B cell (primary cell): ENCODE data around the gene PRX. TPM values are rescaled to one million over a fixed set of nuclear protein-coding genes. Genes with fewer than 3 reads are reported as not detected.

ENCODE experiments used
- ATAC-seq: fragments of 200-7000 bp; cut with Tn5 transposase; one replicate; pipeline ENCODE4 v1.10.0; 2021; ENCODE audit warnings: low read depth, mild to moderate bottlenecking, moderate number of reproducible peaks, moderate library complexity
- CTCF ChIA-PET: fragments of 350-600 bp; sonication (Branson Sonifier 250); formaldehyde crosslinking; loops from one replicate; lab custom pipeline; 2021; ENCODE audit warnings: antibody characterized with exemption, inconsistent platforms; lab: Charles Lee
- POLR2A ChIA-PET: fragments of 350-600 bp; sonication (Branson Sonifier 250); formaldehyde crosslinking; loops from one replicate; lab custom pipeline; 2021; ENCODE audit warnings: antibody characterized with exemption; lab: Charles Lee
- DNase-seq: peaks from one replicate; pipeline ENCODE4 v3.0.0; 2013
- H2AFZ ChIP-seq: 2 replicates; pipeline ENCODE4 v1.6.1; 2012; ENCODE audit warnings: mild to moderate bottlenecking, low read depth, low read length; ENCODE audit not compliant: insufficient read depth, poor library complexity, severe bottlenecking
- H3K27ac ChIP-seq, 2 donors: 1 replicate in 1 of 2; 2 replicates in 1 of 2; pipeline ENCODE4 v1.5.1; 2012 to 2013; ENCODE audit warnings: low read length in 2 of 2, mild to moderate bottlenecking in 2 of 2, moderate library complexity in 1 of 2
- H3K27me3 ChIP-seq, 4 experiments: fragments of 200-600 bp in 1 of 4; sonication (generic) in 1 of 4; replicated peaks in 1 of 4; 1 replicate in 2 of 4; 2 replicates in 2 of 4; pipeline versions ENCODE4 v1.6.1 to v1.7.0; 2013 to 2016; ENCODE audit warnings: low read length in 3 of 4, mild to moderate bottlenecking in 2 of 4, mixed read lengths in 1 of 4, moderate library complexity in 1 of 4; ENCODE audit not compliant: insufficient read depth in 4 of 4, control insufficient read depth in 3 of 4; ENCODE audit errors: control extremely low read depth in 1 of 4
- H3K36me3 ChIP-seq, 2 experiments: replicated peaks in 1 of 2; 1 replicate in 1 of 2; 2 replicates in 1 of 2; pipeline versions ENCODE4 v1.6.1 to v1.7.1; 2013; ENCODE audit warnings: low read length in 1 of 2; ENCODE audit not compliant: insufficient read depth in 2 of 2, control insufficient read depth in 1 of 2; ENCODE audit errors: control extremely low read depth in 1 of 2, extremely low read depth in 1 of 2
- H3K4me1 ChIP-seq, 2 donors: fragments of 200-600 bp in 1 of 2; sonication (generic) in 1 of 2; 1 replicate in 1 of 2; 2 replicates in 1 of 2; pipeline versions ENCODE4 v1.5.1 to v1.6.1; 2013 to 2017; ENCODE audit warnings: low read length in 2 of 2; ENCODE audit not compliant: control insufficient read depth in 2 of 2, insufficient read depth in 2 of 2
- H3K4me2 ChIP-seq: replicated peaks from 2 replicates; pipeline ENCODE3; 2012; ENCODE audit warnings: mild to moderate bottlenecking, low read depth, low read length; ENCODE audit not compliant: poor library complexity, severe bottlenecking
- H3K4me3 ChIP-seq, 5 experiments: fragments of 200-600 bp in 1 of 5; sonication (generic) in 1 of 5; 1 replicate in 3 of 5; 2 replicates in 2 of 5; pipeline versions ENCODE4 v1.5.1 to v1.7.0; 2011 to 2016; ENCODE audit warnings: low read length in 4 of 5, mild to moderate bottlenecking in 4 of 5, low read depth in 2 of 5, control low read depth in 1 of 5, moderate library complexity in 1 of 5; ENCODE audit not compliant: insufficient read depth in 1 of 5; ENCODE audit errors: control extremely low read depth in 1 of 5, extremely low read depth in 1 of 5
- H3K79me2 ChIP-seq: fragments of 200-600 bp; sonication (generic); one replicate; pipeline ENCODE4 v1.6.0; 2016; ENCODE audit warnings: low read length; ENCODE audit not compliant: control insufficient read depth, insufficient read depth
- H3K9ac ChIP-seq: fragments of 200-600 bp; sonication (generic); 2 replicates; pipeline ENCODE4 v1.6.1; 2017; ENCODE audit warnings: mild to moderate bottlenecking, low read length, moderate library complexity
- H3K9me3 ChIP-seq, 3 donors: one replicate each; pipeline versions ENCODE4 v1.6.1 to v1.7.1; 2013; ENCODE audit warnings: low read length in 2 of 3; ENCODE audit not compliant: control insufficient read depth in 2 of 3, insufficient read depth in 1 of 3; ENCODE audit errors: control extremely low read depth in 1 of 3
- H4K20me1 ChIP-seq: 2 replicates; pipeline ENCODE4 v1.6.0; 2012; ENCODE audit warnings: mild to moderate bottlenecking, low read length; ENCODE audit not compliant: insufficient read depth, control insufficient read depth, poor library complexity, severe bottlenecking
- H3K27ac Mint-ChIP-seq: one replicate; pipeline ENCODE4 v1.8.0; 2021; ENCODE audit warnings: mixed read lengths
- H3K27me3 Mint-ChIP-seq: one replicate; pipeline ENCODE4 v1.8.0; 2021; ENCODE audit warnings: mixed read lengths
- H3K4me1 Mint-ChIP-seq: one replicate; pipeline ENCODE4 v1.8.0; 2021; ENCODE audit warnings: mixed read lengths
- H3K4me3 Mint-ChIP-seq: one replicate; pipeline ENCODE4 v1.8.0; 2021; ENCODE audit warnings: mixed read lengths
- H3K9me3 Mint-ChIP-seq: one replicate; pipeline ENCODE4 v1.8.0; 2022; ENCODE audit warnings: mixed read lengths; ENCODE audit not compliant: insufficient read depth
- EZH2 ChIP-seq: IDR thresholded peaks from 2 replicates; pipeline ENCODE4 v1.6.1; 2012; ENCODE audit warnings: borderline replicate concordance, low read depth, mild to moderate bottlenecking, moderate library complexity, low read length; ENCODE audit not compliant: insufficient read depth, poor library complexity, severe bottlenecking
- WGBS: methylation state at CpG from one replicate; pipeline ENCODE4 v1.1.5; 2013; ENCODE audit warnings: missing lambda C conversion rate; ENCODE audit not compliant: insufficient coverage; 5-methylcytosine and 5-hydroxymethylcytosine counted together
- intact Hi-C: fragments of 100-400 bp; cut with micrococcal nuclease; formaldehyde crosslinking; loops from one replicate; pipeline ENCODE4 v1.10.0; 2022
- polyA plus RNA-seq: library from polyadenylated mRNA; depleted of rRNA; stranded (reverse); fragments of >200 nt; gene quantifications from 2 replicates; pipeline ENCODE4 v1.2.3, GENCODE V29; 2012
- total RNA-seq, 2 donors: library from RNA; stranded (reverse); fragments of 120-200 nt in 1 of 2; gene quantifications; 1 replicate in 1 of 2; 2 replicates in 1 of 2; pipeline versions ENCODE4 v1.2.3 to v1.2.4, GENCODE V29; 2013 to 2022
- TF ChIP-seq, protein P1 (sequence below): fragments of 200-600 bp; IDR thresholded peaks from one replicate; pipeline ENCODE4 v1.8.0; 2022; ENCODE audit warnings: antibody characterized with exemption, mild to moderate bottlenecking

Gene PRX
- total and polyA plus RNA-seq, 2 donors (not counting 1 experiment from before 2014, with no cell fraction given) = 1.1 to 2.5 TPM

DNA sequence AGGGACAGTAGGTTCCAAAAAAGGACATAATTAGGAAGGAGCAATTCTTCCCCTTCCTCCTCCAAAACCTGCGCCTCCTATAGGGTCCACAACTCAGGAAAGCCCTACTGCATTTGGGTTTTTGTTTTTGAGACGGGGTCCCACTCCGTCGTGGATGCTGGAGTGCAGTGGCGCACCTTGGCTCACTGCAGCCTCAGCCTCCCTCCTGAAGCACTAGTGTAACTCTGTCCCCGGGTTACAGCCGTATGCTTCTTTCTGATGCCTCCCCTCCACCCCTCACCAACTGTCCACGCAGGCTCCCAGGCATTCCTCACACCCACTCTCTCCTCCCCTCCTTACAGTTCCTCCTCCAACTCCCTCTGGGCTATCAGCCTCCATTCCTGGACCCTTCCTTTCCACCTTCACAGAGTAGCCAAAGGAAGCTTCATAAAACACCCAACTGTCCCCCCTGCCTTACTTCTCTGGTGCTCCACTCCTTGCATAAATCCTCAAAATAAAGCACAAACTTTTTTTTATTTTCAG, 33.1 kb upstream of the PRX start:
- Histone ChIP-seq H3K4me1 (peaks cover 12% of the 10 kb centered on the region in 2 donors), H3K27ac (no peak overlapping the region), H3K79me2 (peaks cover 26% of the 10 kb centered on the region), H3K27me3 (no peaks in the 10 kb centered on the region), H2AFZ (no peak overlapping the region), H3K4me3 (no peak overlapping the region), H4K20me1 (peaks cover 16% of the 10 kb centered on the region), H3K9me3 (no peaks in the 10 kb centered on the region), H3K36me3 (peaks cover 0 to 5% of the 10 kb centered on the region in 2 experiments), H3K4me2 (no peak overlapping the region), H3K9ac (no peak overlapping the region)
- ATAC-seq = no peak
- H3K27ac Mint-ChIP-seq = no peak overlapping the region
- TF ChIP-seq, protein P1, sequence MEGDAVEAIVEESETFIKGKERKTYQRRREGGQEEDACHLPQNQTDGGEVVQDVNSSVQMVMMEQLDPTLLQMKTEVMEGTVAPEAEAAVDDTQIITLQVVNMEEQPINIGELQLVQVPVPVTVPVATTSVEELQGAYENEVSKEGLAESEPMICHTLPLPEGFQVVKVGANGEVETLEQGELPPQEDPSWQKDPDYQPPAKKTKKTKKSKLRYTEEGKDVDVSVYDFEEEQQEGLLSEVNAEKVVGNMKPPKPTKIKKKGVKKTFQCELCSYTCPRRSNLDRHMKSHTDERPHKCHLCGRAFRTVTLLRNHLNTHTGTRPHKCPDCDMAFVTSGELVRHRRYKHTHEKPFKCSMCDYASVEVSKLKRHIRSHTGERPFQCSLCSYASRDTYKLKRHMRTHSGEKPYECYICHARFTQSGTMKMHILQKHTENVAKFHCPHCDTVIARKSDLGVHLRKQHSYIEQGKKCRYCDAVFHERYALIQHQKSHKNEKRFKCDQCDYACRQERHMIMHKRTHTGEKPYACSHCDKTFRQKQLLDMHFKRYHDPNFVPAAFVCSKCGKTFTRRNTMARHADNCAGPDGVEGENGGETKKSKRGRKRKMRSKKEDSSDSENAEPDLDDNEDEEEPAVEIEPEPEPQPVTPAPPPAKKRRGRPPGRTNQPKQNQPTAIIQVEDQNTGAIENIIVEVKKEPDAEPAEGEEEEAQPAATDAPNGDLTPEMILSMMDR = no peak
- no peak for TF ChIP-seq EZH2
- DNase-seq = no peak
- H3K4me3 Mint-ChIP-seq = peak overlapping the region; percentile 30
- peaks cover 19% of the 10 kb centered on the region for H3K4me1 Mint-ChIP-seq
- 92% methylated on average over 8 of the region's 8 CpGs for WGBS
- POLR2A ChIA-PET = no interaction called here
- intact Hi-C loops = no loop called here
- H3K9me3 Mint-ChIP-seq = no peaks in the 10 kb centered on the region
- CTCF ChIA-PET = interaction anchor here (0.6 to 5.6 kb wide), 3 partner anchors 11 to 26 kb away, joined by 3 to 87 read pairs (median 3); no protein-coding TSS in a partner anchor
- H3K27me3 Mint-ChIP-seq = no peaks in the 10 kb centered on the region

DNA sequence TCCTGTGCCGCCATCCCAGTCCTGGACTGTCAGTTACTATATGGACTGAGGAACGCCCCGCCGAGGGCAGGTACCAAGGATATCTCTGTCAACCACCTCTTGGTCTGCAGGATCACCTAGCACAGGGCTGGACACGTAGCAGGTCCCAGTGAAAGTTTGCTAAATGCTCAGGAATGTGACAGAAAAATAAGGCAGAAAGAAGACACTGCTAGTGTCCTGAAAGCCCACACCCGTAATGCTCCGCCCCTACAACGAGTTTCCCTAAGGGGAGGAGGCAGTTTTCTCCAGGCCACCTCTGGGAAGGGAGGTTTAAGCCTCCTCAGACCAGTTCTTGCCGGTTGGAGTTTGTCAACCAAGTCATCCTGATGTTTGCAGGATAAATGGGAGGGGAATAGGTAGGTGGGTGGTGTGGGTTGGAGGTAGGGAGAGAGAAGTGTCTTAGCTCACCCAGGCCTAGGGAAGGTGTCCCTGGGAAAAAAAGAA, 32.6 kb upstream of the PRX start:
- H3K27me3 ChIP-seq = no peaks in the 10 kb centered on the region
- H3K9ac ChIP-seq = no peak overlapping the region
- H3K4me2 ChIP-seq = no peak overlapping the region
- no peak overlapping the region for H3K4me3 ChIP-seq
- Mint-ChIP-seq H3K27me3 (no peaks in the 10 kb centered on the region), H3K4me3 (peak overlapping the region; percentile 59), H3K9me3 (no peaks in the 10 kb centered on the region), H3K4me1 (peaks cover 23% of the 10 kb centered on the region), H3K27ac (peak overlapping the region; percentile 7)
- intact Hi-C loops = no loop called here
- no peaks in the 10 kb centered on the region for H3K9me3 ChIP-seq
- ATAC-seq (no peak), DNase-seq (no peak)
- H3K79me2 ChIP-seq = peaks cover 31% of the 10 kb centered on the region
- WGBS = 93% methylated on average over 9 of the region's 9 CpGs
- peaks cover 12% of the 10 kb centered on the region in 2 donors for H3K4me1 ChIP-seq
- H4K20me1 ChIP-seq = peaks cover 21% of the 10 kb centered on the region
- ChIA-PET POLR2A (interaction anchor here (3.7 kb wide), 1 partner anchor 25 kb away, joined by 32 read pairs; no protein-coding TSS in a partner anchor), CTCF (interaction anchor here (1.4 to 5.6 kb wide), 3 partner anchors 26 to 141 kb away, joined by 5 to 87 read pairs (median 15); no protein-coding TSS in a partner anchor)
- TF ChIP-seq, protein P1 = no peak
- no peak for TF ChIP-seq EZH2
- H3K27ac ChIP-seq = no peak overlapping the region
- H3K36me3 ChIP-seq = peaks cover 2 to 10% of the 10 kb centered on the region in 2 experiments
- H2AFZ ChIP-seq = no peak overlapping the region
